IgD-negative memory B cell (primary cell): ENCODE data around the gene COX14. TPM values are rescaled to one million over a fixed set of nuclear protein-coding genes. Genes with fewer than 3 reads are reported as not detected.
A peak's percentile ranks its signal among the peaks of the same experiment; 100 is the strongest.

Source experiments
- H3K27ac Mint-ChIP-seq, 3 donors: one replicate each; pipeline ENCODE4 v1.8.0; 2020 to 2022; ENCODE audit warnings: mild to moderate bottlenecking in 3 of 3, mixed read lengths in 3 of 3, moderate library complexity in 1 of 3
- H3K27me3 Mint-ChIP-seq: one replicate; pipeline ENCODE4 v1.8.0; 2021; ENCODE audit warnings: mixed read lengths
- H3K36me3 Mint-ChIP-seq: one replicate; pipeline ENCODE4 v1.8.0; 2020; ENCODE audit warnings: mild to moderate bottlenecking, mixed read lengths
- H3K4me1 Mint-ChIP-seq, 3 donors: one replicate each; pipeline ENCODE4 v1.8.0; 2020 to 2022; ENCODE audit warnings: mixed read lengths in 3 of 3, mild to moderate bottlenecking in 1 of 3
- H3K4me3 Mint-ChIP-seq, 4 donors: one replicate each; pipeline ENCODE4 v1.8.0; 2020 to 2022; ENCODE audit warnings: mild to moderate bottlenecking in 4 of 4, mixed read lengths in 4 of 4, moderate library complexity in 3 of 4
- H3K9me3 Mint-ChIP-seq, 3 donors: one replicate each; pipeline ENCODE4 v1.8.0; 2020 to 2021; ENCODE audit warnings: mixed read lengths in 3 of 3, mild to moderate bottlenecking in 1 of 3
- polyA plus RNA-seq: library from polyadenylated mRNA; unstranded; fragments of 300-500 nt; fragmentation: Illumina TruSeq; gene quantifications from one replicate; pipeline ENCODE4 v1.2.3, GENCODE V29; 2021

Gene COX14
- 224 TPM for polyA plus RNA-seq

DNA sequence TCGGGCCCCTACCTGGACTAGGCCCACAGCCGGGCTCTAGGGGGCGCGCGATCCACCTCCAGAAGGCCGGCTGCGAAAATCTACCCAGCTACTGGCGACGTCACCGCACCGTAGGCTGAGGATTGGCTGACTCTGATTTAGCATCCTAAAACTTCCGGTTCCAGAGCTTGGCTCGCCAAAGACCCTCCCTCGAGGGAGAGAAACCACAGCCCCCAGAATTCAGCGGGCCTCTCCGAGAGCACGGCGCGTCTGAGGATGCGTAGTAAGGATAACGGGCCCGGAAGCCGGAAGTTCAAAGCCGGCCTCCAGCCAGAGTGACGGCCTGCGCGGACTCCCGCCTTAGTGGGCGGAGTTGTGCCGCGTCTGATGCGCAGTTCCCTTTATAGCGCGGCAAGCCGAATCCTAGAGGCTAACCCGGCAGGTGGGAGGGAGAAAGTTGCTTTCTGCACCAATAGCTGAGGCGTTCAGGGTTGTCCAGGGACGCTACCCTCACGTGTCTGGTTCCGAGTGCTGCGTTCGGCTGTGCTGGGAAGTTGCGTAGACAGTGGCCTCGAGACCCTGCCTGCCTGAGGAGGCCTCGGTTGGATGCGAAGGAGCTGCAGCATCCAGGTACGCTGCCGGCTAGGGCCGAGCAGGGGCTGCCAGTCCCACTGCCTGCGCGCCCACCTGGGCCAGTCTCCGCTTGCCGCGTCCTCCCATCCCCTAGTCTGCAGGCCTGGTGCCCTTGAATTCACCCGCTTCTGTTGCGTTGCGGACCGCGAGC is at the start of gene COX14:
Gene COX14, plus strand, starts transcription at position 544 of the 763 bp plus-strand sequence. CDS start 7,808 bp downstream, outside the sequence.
- Mint-ChIP-seq H3K4me3 (peak within 1 kb of the TSS; percentile 93 to 99 (median 98)), H3K4me1 (peaks cover 22 to 38% (median 31%) of the 10 kb centered on the region in 3 donors), H3K36me3 (no peaks in the 10 kb centered on the region), H3K27ac (peak within 1 kb of the TSS; percentile 91 to 99 (median 98)), H3K27me3 (no peaks in the 10 kb centered on the region), H3K9me3 (no peaks in the 10 kb centered on the region)

DNA sequence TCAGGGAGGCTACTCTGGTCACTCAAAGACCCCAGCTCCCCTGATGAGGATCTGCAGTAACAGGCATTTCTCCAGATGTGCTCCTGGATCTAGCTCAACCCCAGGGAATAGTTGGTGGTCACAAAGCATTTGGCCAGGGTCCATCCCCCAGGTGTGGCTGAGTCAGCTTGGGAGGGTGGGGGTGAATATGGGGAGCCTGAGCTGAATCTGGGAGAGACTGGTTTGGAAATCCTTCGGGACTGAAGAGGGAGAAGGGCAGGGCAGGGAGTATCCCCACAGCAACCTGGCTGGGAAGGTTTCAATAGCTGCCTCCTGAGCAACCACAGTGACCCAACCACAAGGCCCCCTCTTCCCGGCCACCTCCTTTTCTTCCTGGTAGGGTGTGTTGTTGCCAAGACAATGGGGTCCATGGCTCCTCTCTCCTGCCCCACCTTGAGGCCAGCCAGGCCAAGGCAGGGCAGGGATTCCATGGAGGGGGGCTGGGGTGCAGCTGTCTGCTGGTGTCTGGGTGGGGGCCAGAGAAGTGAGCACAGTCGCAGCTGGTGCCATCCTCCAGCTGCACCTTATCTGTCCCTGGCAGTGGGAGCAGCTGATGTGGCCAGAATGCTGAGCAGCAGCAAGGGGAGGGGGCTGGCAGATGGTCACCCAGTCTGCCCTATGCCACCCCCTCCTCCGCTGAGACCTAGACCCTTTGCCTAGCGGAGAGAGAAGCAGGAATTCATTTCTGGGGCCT is 49.1 kb upstream of the COX14 start:
- Mint-ChIP-seq H3K4me3 (no peak overlapping the region), H3K27me3 (peaks cover 33% of the 10 kb centered on the region), H3K36me3 (no peaks in the 10 kb centered on the region), H3K4me1 (no peaks in the 10 kb centered on the region), H3K9me3 (no peaks in the 10 kb centered on the region), H3K27ac (no peak overlapping the region)

DNA sequence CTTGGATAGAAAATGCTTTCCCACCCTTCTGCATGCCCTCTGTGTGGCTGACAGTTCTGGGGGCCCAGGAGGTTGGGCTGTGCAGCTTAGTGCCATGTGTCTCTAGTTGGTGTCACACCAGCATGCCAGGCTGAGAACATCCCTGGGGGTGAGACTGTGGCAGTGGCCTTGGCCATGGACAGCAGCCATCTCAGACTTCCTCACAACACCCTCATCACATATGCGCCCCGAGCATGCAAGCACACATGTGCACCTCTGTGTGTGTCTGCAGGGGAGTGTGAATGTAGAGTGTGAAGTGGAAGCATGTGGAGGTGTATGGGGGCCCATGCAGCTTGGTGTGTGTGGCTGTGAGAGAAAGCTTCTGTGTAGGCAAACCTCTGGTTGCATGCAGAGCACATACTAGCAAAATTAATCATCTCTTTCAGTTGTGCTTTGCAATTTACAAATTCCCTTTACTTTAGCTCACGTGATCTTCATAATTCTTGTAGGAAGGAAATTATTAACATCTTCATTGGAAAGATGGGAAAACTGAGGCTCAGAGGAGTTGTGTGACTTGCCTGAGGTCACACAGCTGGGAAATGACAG is 46.2 kb upstream of the COX14 start:
- H3K27me3 Mint-ChIP-seq, result peaks cover 20% of the 10 kb centered on the region

DNA sequence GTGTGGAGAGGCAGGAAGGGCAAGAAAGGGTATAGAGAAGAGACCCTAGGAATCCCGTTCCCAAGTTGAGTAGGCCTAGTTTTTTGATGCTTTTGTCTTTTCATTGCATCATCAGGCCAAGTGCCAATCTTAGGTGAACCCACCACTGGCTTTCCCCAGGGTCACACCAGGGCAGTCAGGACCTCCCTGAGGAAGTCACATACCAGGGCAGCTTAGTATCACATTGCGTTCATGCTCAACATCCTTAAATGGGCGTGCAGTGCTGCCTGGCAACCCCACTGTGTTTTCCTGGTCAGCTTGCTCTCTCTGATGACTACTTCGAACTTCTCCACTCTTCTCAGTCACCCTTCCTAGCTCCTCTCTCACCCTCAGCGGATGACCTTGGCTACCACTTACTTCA is 45.6 kb upstream of the COX14 start:
- no peak overlapping the region for H3K27ac Mint-ChIP-seq
- H3K36me3 Mint-ChIP-seq, result no peaks in the 10 kb centered on the region
- no peaks in the 10 kb centered on the region for H3K9me3 Mint-ChIP-seq
- H3K27me3 Mint-ChIP-seq, result peaks cover 17% of the 10 kb centered on the region
- H3K4me1 Mint-ChIP-seq, result peaks cover 0 to 7% (median 7%) of the 10 kb centered on the region in 3 donors
- no peak overlapping the region for H3K4me3 Mint-ChIP-seq

More for the DNA sequence above, 46.2 kb upstream of the COX14 start:
- Mint-ChIP-seq H3K27ac (no peak overlapping the region), H3K4me1 (peaks cover 0 to 7% (median 7%) of the 10 kb centered on the region in 3 donors), H3K36me3 (no peaks in the 10 kb centered on the region), H3K4me3 (no peak overlapping the region), H3K9me3 (no peaks in the 10 kb centered on the region)

DNA sequence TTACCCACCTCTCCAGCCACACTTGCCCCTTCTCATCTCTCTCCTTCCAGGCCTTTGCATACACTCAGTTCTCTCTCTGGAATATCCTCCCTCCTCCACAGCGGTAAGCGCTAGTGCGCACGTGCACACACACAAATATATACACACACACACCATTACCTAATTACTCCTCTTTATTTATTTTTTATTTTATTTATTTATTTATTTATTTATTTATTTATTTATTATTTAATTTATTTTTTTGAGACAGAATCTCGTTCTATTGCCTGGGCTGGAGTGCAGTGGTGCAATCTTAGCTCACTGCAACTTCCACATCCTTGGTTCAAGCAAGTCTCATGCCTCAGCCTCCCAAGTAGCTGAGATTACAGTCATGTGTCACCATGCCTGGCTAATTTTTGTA is 43.0 kb upstream of the COX14 start:
- Mint-ChIP-seq H3K36me3 (no peaks in the 10 kb centered on the region), H3K27ac (no peak overlapping the region), H3K9me3 (no peaks in the 10 kb centered on the region), H3K27me3 (peaks cover 9% of the 10 kb centered on the region), H3K4me1 (peaks cover 0 to 7% (median 7%) of the 10 kb centered on the region in 3 donors), H3K4me3 (no peak overlapping the region)

DNA sequence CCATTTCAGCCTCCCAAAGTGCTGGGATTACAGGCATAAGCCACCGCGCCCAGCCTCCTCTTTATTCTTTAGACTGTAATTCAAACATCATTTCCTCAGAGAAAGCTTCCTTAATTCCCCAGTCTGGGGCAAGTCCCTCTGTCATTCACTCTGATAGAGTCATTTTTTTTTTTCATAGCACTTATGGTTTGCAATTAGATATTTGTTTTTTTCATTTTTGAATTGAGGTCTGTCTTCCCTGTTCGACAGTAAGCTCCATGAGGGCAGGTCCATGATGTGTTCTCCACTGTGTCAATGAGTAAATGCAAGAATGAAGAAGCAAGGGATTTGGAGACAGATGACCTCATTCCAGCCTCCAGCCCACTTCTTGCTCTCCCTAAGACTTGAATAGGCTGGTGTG is 42.5 kb upstream of the COX14 start:
- peaks cover 0 to 7% (median 7%) of the 10 kb centered on the region in 3 donors for H3K4me1 Mint-ChIP-seq
- H3K9me3 Mint-ChIP-seq, result no peaks in the 10 kb centered on the region
- no peak overlapping the region for H3K4me3 Mint-ChIP-seq
- H3K27me3 Mint-ChIP-seq, result peaks cover 9% of the 10 kb centered on the region
- no peaks in the 10 kb centered on the region for H3K36me3 Mint-ChIP-seq
- H3K27ac Mint-ChIP-seq, result no peak overlapping the region

DNA sequence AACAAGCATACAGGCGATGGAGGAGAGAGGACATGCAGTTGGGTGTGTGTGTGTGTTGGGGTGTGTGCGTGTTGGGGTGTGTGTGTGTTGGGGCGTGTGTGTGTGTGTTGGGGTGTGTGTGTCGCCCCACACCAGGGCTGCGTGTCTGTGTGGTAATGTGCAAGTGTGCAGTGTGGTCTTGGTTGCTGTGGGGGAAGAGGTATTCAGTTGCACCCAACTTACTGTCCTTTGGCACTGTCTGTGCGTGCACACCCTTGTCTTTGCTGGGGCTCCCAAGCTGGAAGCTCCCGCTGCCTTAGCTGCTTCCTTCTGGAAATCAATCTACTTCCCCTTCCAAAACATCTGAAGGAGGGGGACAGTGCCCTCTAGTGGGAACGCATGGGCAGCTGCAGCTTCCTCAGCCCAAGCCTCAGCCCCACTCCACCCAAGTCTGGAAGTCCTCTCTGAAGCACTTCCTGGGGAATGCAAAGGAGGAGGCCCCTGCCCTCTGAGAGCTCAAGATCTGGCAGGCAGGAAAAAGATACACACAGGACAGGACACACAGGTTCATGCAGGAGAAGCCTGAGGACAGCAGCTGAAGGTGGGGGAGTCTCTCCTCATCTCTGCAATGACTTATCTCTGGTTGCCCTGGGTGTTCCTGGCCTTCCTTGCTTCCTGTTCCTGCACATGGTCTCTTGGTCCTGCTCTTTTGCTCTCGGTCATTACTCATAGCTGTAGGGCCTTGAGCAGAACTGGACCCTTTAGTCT is 41.5 kb upstream of the COX14 start:
- no peak overlapping the region for H3K27ac Mint-ChIP-seq
- no peak overlapping the region for H3K4me3 Mint-ChIP-seq
- no peaks in the 10 kb centered on the region for H3K9me3 Mint-ChIP-seq
- peaks cover 0 to 10% (median 7%) of the 10 kb centered on the region in 3 donors for H3K4me1 Mint-ChIP-seq
- peaks cover 9% of the 10 kb centered on the region for H3K27me3 Mint-ChIP-seq
- H3K36me3 Mint-ChIP-seq, result no peaks in the 10 kb centered on the region

DNA sequence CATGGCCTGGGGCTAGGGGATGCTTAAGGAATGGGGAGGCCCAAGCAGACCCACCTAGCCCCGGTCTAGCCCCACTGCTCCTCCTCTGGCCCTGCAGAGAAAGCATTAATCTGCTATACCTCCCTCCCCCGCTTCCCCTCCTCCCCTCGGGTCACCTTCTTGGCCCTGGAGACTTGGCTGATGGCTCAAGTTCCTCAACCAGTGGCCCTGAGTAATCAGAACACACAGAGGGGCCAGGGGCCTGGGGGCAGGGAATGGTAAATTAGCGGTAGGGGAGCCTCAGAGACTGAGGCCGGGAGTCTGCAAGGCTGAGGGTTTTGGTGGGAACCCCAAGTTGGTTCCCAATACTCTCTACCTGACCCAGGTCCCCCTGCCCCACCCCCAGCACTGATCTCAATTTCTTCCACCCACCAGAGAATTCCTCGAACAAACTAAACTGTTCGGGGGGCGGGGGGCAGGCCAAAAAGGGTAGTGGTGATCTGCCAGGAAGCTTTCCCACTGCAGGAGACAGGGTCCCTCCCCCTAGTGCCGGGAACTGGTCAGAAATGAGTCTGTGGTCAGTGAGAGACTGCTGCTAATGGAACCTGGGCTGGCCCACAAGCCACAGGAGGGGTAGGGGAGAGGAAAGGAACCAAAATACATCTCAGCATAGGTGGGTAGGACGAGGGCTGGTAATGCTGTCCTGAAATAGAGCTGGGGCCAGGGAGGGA is 39.7 kb upstream of the COX14 start:
- Mint-ChIP-seq H3K36me3 (no peaks in the 10 kb centered on the region), H3K27ac (no peak overlapping the region)

DNA sequence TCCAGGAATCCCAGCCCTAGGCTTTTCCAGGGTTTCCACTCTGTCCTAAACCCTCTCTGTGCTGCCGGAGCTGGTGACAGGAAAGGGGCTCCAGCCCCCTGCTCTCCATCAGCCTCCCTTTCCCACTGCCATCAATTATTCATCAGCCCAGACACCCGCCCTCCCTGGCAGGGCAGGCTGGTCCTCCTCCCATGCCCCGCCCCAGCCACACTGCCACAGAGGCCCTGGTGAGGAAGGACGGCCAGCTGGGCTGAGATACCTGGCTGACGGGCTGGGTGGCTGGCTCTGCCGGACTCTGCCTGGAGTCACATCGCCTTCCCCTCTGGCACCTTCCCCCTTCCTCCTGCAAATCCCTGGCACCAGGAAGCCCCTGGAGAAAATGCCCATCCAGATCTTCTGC is 38.8 kb upstream of the COX14 start:
- Mint-ChIP-seq H3K36me3 (no peaks in the 10 kb centered on the region), H3K27me3 (peaks cover 9% of the 10 kb centered on the region), H3K9me3 (no peaks in the 10 kb centered on the region), H3K4me1 (peaks cover 0 to 10% (median 7%) of the 10 kb centered on the region in 3 donors), H3K4me3 (no peak overlapping the region), H3K27ac (no peak overlapping the region)

More for the DNA sequence above, 39.7 kb upstream of the COX14 start:
- no peaks in the 10 kb centered on the region for H3K9me3 Mint-ChIP-seq
- peaks cover 9% of the 10 kb centered on the region for H3K27me3 Mint-ChIP-seq
- no peak overlapping the region for H3K4me3 Mint-ChIP-seq
- H3K4me1 Mint-ChIP-seq, result peaks cover 0 to 10% (median 7%) of the 10 kb centered on the region in 3 donors

DNA sequence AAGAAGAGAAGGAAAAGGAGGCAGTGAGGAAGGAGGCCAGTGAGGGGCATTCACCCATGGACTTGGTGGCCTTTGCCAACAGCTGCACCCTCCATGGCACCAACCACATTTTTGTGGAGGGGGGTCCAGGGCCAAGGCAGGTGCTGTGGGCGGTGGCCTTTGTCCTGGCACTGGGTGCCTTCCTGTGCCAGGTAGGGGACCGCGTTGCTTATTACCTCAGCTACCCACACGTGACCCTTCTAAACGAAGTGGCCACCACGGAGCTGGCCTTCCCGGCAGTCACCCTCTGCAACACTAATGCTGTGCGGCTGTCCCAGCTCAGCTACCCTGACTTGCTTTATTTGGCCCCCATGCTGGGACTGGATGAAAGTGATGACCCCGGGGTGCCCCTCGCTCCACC is 38.3 kb upstream of the COX14 start:
- Mint-ChIP-seq H3K27me3 (peaks cover 9% of the 10 kb centered on the region), H3K4me3 (no peak overlapping the region), H3K4me1 (peaks cover 0 to 10% (median 7%) of the 10 kb centered on the region in 3 donors), H3K9me3 (no peaks in the 10 kb centered on the region), H3K36me3 (no peaks in the 10 kb centered on the region), H3K27ac (no peak overlapping the region)

DNA sequence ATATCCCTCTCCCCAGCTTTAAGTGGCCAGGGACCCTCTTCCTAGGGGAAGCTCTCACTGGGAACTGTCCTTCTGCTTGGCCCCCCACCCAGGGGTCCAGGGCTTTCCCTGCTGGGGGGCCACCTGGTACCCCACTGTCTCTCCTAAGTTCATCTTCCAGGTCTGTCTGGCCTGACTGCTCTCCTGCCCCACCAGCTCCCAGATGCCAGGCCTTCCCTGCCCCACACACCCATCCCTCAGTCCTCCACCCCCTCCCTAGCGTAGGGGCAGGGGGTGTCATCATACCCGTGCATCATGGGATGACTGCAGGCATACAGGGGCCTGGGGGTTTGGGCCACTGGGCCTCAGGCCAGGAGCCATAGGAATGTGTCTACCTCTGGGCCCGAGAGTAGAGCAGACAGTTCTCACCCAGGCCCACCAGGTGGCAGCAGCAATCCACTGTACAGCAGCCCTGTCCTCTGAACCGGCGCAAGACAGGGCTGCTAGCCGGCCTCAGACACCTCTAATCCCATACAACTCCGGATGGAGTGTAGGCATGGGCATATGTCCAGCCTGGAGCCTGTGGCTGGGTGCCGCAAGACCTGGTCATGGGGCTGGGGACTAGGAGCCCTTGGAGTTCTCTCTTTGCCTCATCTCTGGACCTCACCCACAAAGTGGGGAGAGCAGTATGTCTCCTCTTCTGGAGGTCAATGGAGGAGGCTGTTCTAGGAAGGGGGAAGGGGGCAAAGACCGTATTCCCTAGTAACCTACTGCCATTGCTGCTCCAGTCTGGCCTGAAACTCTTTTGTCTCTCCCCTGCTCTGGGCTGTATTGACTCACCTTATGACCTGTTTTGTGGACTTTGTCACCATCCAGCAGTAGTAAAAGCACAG is 36.9 kb upstream of the COX14 start:
- Mint-ChIP-seq H3K4me1 (peaks cover 0 to 9% (median 5%) of the 10 kb centered on the region in 3 donors), H3K4me3 (no peak overlapping the region), H3K36me3 (no peaks in the 10 kb centered on the region), H3K27me3 (peaks cover 8% of the 10 kb centered on the region), H3K27ac (no peak overlapping the region), H3K9me3 (no peaks in the 10 kb centered on the region)

DNA sequence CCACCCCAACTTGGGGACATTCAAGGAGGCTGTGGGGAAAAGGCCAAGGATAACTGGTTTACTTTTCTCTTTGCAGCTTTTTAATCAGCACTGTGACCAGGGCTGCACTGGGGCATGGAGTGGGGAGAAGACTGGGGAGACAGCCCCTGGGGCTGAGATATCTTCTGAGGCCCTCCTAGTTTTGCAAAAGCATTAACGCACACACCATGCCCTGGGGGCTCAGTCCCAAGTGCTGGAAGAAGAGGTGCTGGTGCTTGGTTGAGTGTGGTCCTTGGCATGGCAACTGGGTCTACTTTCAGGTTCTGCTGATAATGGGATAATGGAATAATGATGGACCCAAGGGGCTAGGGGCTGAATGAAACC is 36.2 kb upstream of the COX14 start:
- Mint-ChIP-seq H3K27ac (no peak overlapping the region), H3K27me3 (peaks cover 5% of the 10 kb centered on the region), H3K9me3 (no peaks in the 10 kb centered on the region)

DNA sequence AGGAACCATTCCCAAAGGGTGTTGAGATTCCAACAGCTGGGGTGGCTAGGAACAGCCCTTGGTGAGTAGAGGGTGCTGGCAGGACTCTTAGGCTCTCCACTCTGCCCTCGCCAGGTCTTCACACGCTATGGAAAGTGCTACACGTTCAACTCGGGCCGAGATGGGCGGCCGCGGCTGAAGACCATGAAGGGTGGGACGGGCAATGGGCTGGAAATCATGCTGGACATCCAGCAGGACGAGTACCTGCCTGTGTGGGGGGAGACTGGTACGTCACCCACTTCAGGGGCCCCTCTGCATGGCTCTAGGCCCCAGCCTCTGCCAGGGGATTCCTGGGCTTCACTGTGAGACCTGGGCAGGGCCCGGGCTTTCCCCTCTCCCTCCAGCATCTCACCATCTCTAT is 34.9 kb upstream of the COX14 start:
- Mint-ChIP-seq H3K4me1 (peaks cover 0 to 3% (median 0%) of the 10 kb centered on the region in 3 donors), H3K36me3 (no peaks in the 10 kb centered on the region), H3K27me3 (peaks cover 2% of the 10 kb centered on the region), H3K27ac (no peak overlapping the region), H3K4me3 (no peak overlapping the region), H3K9me3 (no peaks in the 10 kb centered on the region)

More for the DNA sequence above, 36.2 kb upstream of the COX14 start:
- H3K4me3 Mint-ChIP-seq, result no peak overlapping the region
- H3K36me3 Mint-ChIP-seq, result no peaks in the 10 kb centered on the region
- peaks cover 0 to 3% (median 0%) of the 10 kb centered on the region in 3 donors for H3K4me1 Mint-ChIP-seq
